Measurements from ENCODE around the gene DLG2.
A peak's percentile ranks its signal among the peaks of the same experiment; 100 is the strongest.
"Not testable (repeated sequence)": the region's sequence is repeated elsewhere in the genome, so short reads cannot be mapped to it uniquely, and the experiment has no call there.

Gene DLG2

GRCh38 chr11:84855508-84856245 lies 771.5 kb downstream of the DLG2 start:
- peak; percentile 75 for FAIRE-seq
- DNase-seq (ENCODE audit: low spot score): peak; percentile 73

DNA sequence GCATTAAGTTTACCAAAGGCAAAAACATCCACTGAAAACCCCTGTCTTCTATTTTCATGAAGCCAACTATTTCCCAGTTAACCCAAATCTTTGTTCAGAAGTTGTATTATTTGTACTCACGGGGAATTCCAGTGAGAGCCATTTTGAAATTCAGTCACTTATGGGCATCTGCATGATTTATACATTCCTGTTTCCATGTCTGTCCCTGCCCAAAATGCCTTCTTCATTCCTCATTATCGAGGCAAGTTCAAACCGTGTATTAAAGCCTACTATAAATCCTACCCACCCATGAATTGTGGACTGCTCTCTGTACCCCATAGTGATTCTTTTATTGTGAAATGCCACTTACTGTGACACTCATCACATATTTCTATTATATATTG lies 772.7 kb downstream of the DLG2 start:
- no peak for DNase-seq (ENCODE audit: low spot score)
- FAIRE-seq: no peak

GRCh38 chr11:84853841-84854497 lies 773.2 kb downstream of the DLG2 start:
- DNase-seq (ENCODE audit: low spot score) (no peak), FAIRE-seq (no peak)

DNA sequence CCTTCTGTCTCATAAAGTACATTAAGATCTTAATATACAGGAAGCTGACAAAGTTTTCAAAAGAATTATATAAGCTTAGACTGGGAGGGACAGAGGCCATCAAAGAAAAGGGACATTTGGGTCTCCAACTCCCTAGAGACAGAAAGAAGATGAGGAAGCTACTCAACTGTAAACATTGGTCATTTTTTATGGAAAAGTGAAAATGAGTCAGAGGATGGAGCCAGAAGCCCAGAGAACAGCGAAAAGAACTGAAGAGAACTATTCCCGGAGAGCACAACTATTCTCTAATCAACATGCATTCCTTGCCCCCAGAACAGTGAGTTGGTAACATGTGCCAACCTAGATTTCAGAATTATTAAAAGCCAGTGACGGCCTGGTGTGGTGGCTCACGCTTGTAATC lies 779.3 kb downstream of the DLG2 start:
- FAIRE-seq: no peak
- no peak for DNase-seq (ENCODE audit: low spot score)

DNA sequence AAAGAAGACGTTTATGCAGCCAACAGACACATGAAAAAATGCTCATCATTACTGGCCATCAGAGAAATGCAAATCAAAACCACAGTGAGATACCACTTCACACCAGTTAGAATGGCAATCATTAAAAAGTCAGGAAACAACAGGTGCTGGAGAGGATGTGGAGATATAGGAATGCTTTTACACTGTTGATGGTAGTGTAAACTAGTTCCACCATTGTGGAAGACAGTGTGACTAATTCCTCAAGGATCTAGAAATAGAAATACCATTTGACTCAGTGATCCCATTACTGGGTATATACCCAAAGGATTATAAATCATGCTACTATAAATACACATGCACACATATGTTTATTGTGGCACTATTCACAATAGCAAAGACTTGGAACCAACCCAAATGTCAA lies 786.9 kb downstream of the DLG2 start:
- DNase-seq (ENCODE audit: low spot score); FAIRE-seq: not testable (repeated sequence)

DNA sequence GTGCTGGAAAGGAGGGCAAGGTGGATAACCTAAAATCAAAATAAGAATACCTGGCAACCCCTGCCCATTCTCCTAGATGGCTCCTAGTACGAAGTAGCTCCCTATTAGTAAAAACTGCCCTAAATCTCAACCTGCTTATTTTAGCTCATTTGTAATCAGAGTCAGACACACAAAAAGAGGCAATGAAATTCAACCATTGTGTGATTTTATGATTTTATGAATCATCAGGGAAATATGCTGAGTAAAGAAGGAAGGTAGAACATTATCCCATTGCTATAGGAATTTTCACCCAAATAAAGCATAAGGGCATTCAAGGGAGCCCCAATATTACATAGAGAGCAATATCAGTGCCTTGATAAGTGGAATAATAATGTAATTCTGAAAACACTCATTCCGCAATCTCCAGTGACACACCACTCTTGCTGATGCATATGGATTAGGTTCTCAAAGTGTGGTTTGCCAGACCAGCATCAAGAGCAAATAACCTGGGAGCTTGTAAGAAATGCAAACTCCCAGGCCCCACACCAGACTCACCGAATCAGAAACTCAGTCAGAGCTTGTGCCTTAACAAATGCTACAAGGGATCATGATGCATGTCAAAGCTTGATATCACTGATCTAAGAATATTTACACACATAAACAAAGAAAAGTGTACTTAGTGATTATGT lies 789.6 kb downstream of the DLG2 start:
- FAIRE-seq (no peak), DNase-seq (ENCODE audit: low spot score) (no peak)

- FAIRE-seq: no peak
- DNase-seq (ENCODE audit: low spot score): no peak
Observed at GRCh38 chr11:84836371-84836770, 790.8 kb downstream of the DLG2 start.

GRCh38 chr11:84833488-84834088 lies 793.6 kb downstream of the DLG2 start:
- FAIRE-seq (no peak), DNase-seq (ENCODE audit: low spot score) (no peak)

- DNase-seq (ENCODE audit: low spot score) (no peak), FAIRE-seq (no peak)
Observed at GRCh38 chr11:84830372-84830771, 796.8 kb downstream of the DLG2 start.

- no peak for DNase-seq (ENCODE audit: low spot score)
- FAIRE-seq: no peak
Observed at GRCh38 chr11:84829162-84829561, 798.0 kb downstream of the DLG2 start.

GRCh38 chr11:84828616-84829015 lies 798.5 kb downstream of the DLG2 start:
- DNase-seq (ENCODE audit: low spot score): no peak
- FAIRE-seq: no peak

GRCh38 chr11:84825106-84825660 lies 802.0 kb downstream of the DLG2 start:
- DNase-seq (ENCODE audit: low spot score) (no peak), FAIRE-seq (no peak)

DNA sequence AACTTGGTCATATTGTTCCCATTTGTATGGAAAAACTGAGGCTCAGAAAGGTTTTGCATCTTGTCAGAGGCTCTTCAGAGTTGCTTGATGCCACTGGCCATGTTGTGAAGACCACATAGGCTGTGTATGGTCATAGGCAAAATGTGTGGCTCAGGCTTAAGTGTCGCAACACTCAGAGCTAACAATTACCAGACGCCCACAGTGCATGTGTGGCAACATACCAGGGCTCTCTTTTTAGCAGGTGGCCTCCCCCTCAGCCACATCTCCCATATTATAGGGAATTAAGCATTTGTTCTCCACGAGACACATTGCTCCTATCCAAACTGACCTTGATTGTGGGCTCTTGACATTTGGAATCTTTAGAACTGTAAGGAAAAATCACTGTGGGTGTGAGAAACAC lies 802.5 kb downstream of the DLG2 start:
- DNase-seq (ENCODE audit: low spot score): no peak
- FAIRE-seq: no peak

DNA sequence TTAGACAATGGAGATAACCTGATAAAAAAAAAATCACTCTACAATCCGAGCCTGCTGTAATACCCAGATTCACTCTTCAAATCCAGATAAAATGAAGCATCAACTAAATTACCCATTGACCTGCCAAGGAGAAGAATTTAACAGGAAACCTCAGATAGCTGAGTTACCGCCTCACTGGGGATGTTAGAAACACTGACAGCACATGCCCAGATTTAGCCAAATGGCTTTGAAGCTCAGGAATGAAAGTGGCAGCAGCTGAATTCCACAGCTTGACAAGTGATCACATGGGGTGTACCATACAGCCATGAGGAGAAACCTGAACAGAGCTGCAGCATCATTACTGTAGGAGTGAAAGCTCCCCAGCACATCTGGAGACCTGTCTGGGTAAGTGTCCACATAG lies 807.6 kb downstream of the DLG2 start:
- no peak for DNase-seq (ENCODE audit: low spot score)
- FAIRE-seq: no peak

GRCh38 chr11:84819128-84819527 lies 808.0 kb downstream of the DLG2 start:
- FAIRE-seq (no peak), DNase-seq (ENCODE audit: low spot score) (no peak)

GRCh38 chr11:84817998-84818397 lies 809.1 kb downstream of the DLG2 start:
- FAIRE-seq: no peak
- DNase-seq (ENCODE audit: low spot score): peak; percentile 5

DNA sequence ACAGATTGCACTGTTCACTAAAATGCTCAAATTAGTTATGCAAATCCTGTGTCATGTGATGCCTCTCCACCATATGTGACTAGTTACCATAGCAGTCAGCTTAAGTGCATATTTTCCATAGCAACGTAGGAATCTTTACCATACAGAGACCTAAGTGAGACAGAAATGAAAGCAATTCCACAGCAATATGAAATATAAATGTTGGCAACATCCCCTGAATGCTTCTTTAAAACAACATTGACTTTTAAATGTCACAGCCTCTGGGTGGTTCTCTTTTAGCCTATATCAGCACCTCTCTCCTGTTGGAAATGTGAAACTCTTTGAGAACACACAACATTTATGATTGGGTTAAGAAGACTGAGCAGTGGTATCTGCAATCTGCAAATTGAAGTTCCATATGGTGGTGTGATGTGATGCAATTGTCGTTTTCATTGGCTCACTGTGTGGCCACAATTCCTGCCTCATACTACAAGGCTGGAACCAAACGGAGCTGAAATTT lies 814.6 kb downstream of the DLG2 start:
- DNase-seq (ENCODE audit: low spot score) (no peak), FAIRE-seq (no peak)

- no peak for FAIRE-seq
- no peak for DNase-seq (ENCODE audit: low spot score)
Observed at GRCh38 chr11:84806354-84806753, 820.8 kb downstream of the DLG2 start.

DNA sequence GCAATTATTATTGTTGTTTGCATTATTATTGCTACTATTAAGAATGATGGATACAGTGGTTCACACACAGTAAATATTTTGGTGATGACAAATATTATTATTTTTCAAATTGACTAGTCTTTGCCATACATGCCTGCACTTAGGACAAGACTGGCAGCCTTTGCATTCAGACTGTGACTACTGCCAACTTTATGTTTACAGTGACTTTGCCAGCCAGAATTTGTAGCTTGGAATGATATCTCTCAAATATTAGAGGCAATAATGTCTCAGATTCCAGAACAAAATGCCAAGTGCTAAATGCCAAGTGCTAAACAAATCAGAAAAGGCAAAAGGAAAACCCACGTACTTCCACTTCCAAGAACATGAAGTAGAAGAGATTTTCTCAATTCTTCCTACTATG lies 823.1 kb downstream of the DLG2 start:
- FAIRE-seq (no peak), DNase-seq (ENCODE audit: low spot score) (no peak)

- DNase-seq (ENCODE audit: low spot score): peak; percentile 6
- peak; percentile 2 for FAIRE-seq
Observed at GRCh38 chr11:84800755-84801346, 826.3 kb downstream of the DLG2 start.

GRCh38 chr11:84799112-84799511 lies 828.0 kb downstream of the DLG2 start:
- FAIRE-seq: no peak

More at GRCh38 chr11:84799112-84799511, 828.0 kb downstream of the DLG2 start:
- no peak for DNase-seq (ENCODE audit: low spot score)
